SK-MEL-5 (cell line): ENCODE measurements around the gene SKP1. TPM values are rescaled to one million over a fixed set of nuclear protein-coding genes. Genes with fewer than 3 reads are reported as not detected.

ENCODE experiments used
- DNase-seq: peaks from one replicate; pipeline ENCODE4 v3.0.0-alpha.2; 2016; ENCODE audit warnings: low read depth, low spot score
- in situ Hi-C: cut with HindIII; loops from 2 replicates; pipeline ENCODE4 v1.10.0; 2016; ENCODE audit warnings: low sequenced_read_pairs, high pct_unique_total_duplicates, low pct_unique_long_range_greater_than_20kb
- total RNA-seq: library from RNA; depleted of rRNA; stranded (reverse); fragments of >200 nt; shearing (Covaris generic); gene quantifications from 2 replicates; pipeline ENCODE4 v1.2.3, GENCODE V29; 2014

SKP1 gene
- total RNA-seq, 1 experiment from 2014 or later = 315 TPM

GRCh38 chr5:134136221-134136631 lies 40.5 kb downstream of the SKP1 start:
- DNase-seq = no peak
- in situ Hi-C loops = no loop called here

- no peak for DNase-seq
- in situ Hi-C loops = no loop called here
These were observed 41.6 kb downstream of the SKP1 start for GRCh38 chr5:134135091-134135655.

- no peak for DNase-seq
- in situ Hi-C loops = no loop called here
These were observed 42.7 kb downstream of the SKP1 start for GRCh38 chr5:134133995-134134541.

GRCh38 chr5:134133188-134133994 lies 43.4 kb downstream of the SKP1 start:
- no peak for DNase-seq
- in situ Hi-C loops = no loop called here

GRCh38 chr5:134132372-134133187 lies 44.2 kb downstream of the SKP1 start:
- no peak for DNase-seq
- in situ Hi-C loops = no loop called here

- in situ Hi-C loops = no loop called here
- DNase-seq = no peak
These were observed 45.0 kb downstream of the SKP1 start for GRCh38 chr5:134131578-134132350.

GRCh38 chr5:134131165-134131564 lies 45.6 kb downstream of the SKP1 start:
- in situ Hi-C loops = no loop called here
- no peak for DNase-seq

GRCh38 chr5:134130239-134130945 lies 46.4 kb downstream of the SKP1 start:
- DNase-seq = no peak
- in situ Hi-C loops = no loop called here

GRCh38 chr5:134129411-134130238 lies 47.1 kb downstream of the SKP1 start:
- DNase-seq = no peak
- in situ Hi-C loops = no loop called here

- no peak for DNase-seq
- in situ Hi-C loops = no loop called here
These were observed 48.1 kb downstream of the SKP1 start for GRCh38 chr5:134128648-134128995.

GRCh38 chr5:134127988-134128647 lies 48.6 kb downstream of the SKP1 start:
- in situ Hi-C loops = no loop called here
- no peak for DNase-seq

GRCh38 chr5:134127376-134127861 lies 49.3 kb downstream of the SKP1 start:
- no peak for DNase-seq
- in situ Hi-C loops = no loop called here

- DNase-seq = no peak
- in situ Hi-C loops = no loop called here
These were observed 51.4 kb downstream of the SKP1 start for GRCh38 chr5:134125039-134126015.

- in situ Hi-C loops = no loop called here
- no peak for DNase-seq
These were observed 52.3 kb downstream of the SKP1 start for GRCh38 chr5:134124289-134125038.
